ENCODE results near the gene GRID1.

- TF ChIP-seq CTCF (IDR thresholded peaks at IDR 0.05) (no peak), POLR2A (IDR thresholded peaks at IDR 0.05) (no peak)
These were observed 168.3 kb downstream of the GRID1 start for GRCh38 chr10:86198271-86198670.
